Measurements from ENCODE around the gene SAMD3.

SAMD3 gene

DNA sequence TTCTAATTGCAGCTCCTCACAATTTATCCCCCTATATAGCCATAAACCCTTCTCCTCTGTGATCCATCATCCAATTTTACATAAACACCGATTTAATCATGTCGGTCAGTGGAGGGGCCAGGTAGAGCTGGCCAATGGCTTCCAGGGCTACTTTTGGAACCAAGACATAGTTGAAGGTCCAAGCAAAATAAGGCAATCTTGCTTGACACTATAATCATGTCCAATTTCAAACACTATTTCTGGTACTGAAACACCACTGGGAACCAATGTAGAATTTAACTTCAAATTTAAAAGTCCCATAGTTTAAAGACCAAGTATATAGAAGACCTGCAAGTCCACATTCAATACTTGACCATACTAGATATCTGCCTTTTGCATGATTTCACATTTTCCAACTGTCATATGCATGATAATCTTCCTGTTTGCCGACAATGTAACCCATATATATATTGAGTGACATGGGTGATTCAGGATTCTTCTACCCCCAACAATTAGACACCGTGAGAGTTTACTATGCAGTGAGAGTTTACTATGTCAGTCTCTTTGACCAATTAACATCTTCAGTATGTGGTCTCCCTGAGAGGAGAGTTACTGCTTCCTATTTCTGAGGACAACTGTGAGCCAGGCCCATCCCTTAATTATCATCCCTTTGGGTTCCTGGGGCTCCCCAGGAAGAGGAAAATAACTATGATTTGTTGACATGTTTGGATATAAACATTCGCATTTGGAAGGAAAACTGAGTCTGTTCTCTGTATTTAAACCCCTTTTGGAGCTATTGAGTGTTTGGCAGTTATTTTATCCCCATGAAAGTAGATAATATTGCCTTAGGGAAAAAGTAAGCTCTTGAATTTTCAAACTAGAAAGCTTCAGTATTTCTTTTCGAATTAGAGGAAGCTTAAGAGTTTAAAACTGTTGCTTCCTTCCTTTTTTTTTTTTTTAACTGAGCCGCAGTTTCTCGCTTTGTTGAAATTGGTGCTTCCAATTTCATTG, 31.8 kb downstream of the SAMD3 start:
- TF ChIP-seq, protein P1, sequence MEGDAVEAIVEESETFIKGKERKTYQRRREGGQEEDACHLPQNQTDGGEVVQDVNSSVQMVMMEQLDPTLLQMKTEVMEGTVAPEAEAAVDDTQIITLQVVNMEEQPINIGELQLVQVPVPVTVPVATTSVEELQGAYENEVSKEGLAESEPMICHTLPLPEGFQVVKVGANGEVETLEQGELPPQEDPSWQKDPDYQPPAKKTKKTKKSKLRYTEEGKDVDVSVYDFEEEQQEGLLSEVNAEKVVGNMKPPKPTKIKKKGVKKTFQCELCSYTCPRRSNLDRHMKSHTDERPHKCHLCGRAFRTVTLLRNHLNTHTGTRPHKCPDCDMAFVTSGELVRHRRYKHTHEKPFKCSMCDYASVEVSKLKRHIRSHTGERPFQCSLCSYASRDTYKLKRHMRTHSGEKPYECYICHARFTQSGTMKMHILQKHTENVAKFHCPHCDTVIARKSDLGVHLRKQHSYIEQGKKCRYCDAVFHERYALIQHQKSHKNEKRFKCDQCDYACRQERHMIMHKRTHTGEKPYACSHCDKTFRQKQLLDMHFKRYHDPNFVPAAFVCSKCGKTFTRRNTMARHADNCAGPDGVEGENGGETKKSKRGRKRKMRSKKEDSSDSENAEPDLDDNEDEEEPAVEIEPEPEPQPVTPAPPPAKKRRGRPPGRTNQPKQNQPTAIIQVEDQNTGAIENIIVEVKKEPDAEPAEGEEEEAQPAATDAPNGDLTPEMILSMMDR (IDR thresholded peaks at IDR 0.05; ENCODE audit: extremely low read depth, missing control alignments): no peak
- DNase-seq (ENCODE audit: low spot score): no peak

- TF ChIP-seq, protein P1 (IDR thresholded peaks at IDR 0.05; ENCODE audit: extremely low read depth, missing control alignments): no peak
- no peak for DNase-seq (ENCODE audit: low spot score)
Measured at GRCh38 chr6:130189531-130190397, 33.0 kb downstream of the SAMD3 start.

- TF ChIP-seq, protein P1 (IDR thresholded peaks at IDR 0.05; ENCODE audit: extremely low read depth, missing control alignments): no peak
- no peak for DNase-seq (ENCODE audit: low spot score)
Measured at GRCh38 chr6:130188207-130188899, 34.4 kb downstream of the SAMD3 start.

GRCh38 chr6:130187335-130188206, 35.2 kb downstream of the SAMD3 start:
- no peak for DNase-seq (ENCODE audit: low spot score)
- TF ChIP-seq, protein P1 (IDR thresholded peaks at IDR 0.05; ENCODE audit: extremely low read depth, missing control alignments): no peak

DNA sequence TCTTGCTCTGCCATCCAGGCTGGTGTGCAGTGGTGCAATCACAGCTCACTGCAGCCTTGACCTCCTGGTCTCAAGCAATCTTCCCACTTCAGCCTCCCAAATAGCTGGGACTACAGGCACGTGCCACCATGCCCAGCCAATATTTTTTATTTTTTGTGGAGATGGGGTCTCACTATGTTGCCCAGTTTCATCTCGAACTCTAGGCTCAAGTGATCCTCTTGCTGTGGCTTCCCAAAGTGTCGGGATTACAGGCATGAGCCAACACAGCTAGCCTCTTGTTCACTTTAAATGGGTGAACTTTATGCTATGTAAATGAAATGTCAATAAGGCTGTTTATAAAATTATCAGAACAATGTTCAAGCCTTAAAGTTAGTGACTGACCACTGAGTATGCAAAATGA, 37.1 kb downstream of the SAMD3 start:
- no peak for DNase-seq (ENCODE audit: low spot score)
- TF ChIP-seq, protein P1 (IDR thresholded peaks at IDR 0.05; ENCODE audit: extremely low read depth, missing control alignments): no peak
